Gastrocnemius medialis (tissue), 4 donors: Measurements from ENCODE around the gene MIGA2. TPM values are rescaled to one million over a fixed set of nuclear protein-coding genes. Genes with fewer than 3 reads are reported as not detected.
A peak's percentile ranks its signal among the peaks of the same experiment; 100 is the strongest.
"Not testable (repeated sequence)": the region's sequence is repeated elsewhere in the genome, so short reads cannot be mapped to it uniquely, and the experiment has no call there.

Experiments
- ATAC-seq, 2 donors: fragments of 150-250 bp; one replicate each; pipeline ENCODE4 v1.9.1; 2016
- DNase-seq, 2 donors: peaks; one replicate each; pipeline ENCODE4 v3.0.0-alpha.2; 2019
- H3K27ac ChIP-seq, 4 donors: fragments of 200-600 bp; sonication (generic); 1 replicate in 1 of 4; 2 replicates in 3 of 4; pipeline ENCODE4 v1.5.1; 2016 to 2018; ENCODE audit warnings: mild to moderate bottlenecking in 2 of 4, moderate library complexity in 1 of 4
- H3K27me3 ChIP-seq, 3 donors: fragments of 200-600 bp; sonication (generic) in 2 of 3; 1 replicate in 1 of 3; 2 replicates in 2 of 3; pipeline versions ENCODE4 v1.5.1 to v1.6.0; 2016 to 2019; ENCODE audit warnings: mild to moderate bottlenecking in 1 of 3, moderate library complexity in 1 of 3
- H3K36me3 ChIP-seq, 2 donors: fragments of 200-600 bp; sonication (generic) in 1 of 2; one replicate each; pipeline ENCODE4 v1.5.1; 2017 to 2018
- H3K4me1 ChIP-seq, 2 donors: fragments of 200-600 bp; sonication (generic) in 1 of 2; one replicate each; pipeline ENCODE4 v1.5.1; 2016 to 2017; ENCODE audit warnings: mild to moderate bottlenecking in 2 of 2
- H3K4me3 ChIP-seq, 4 donors: fragments of 200-600 bp; sonication (generic) in 3 of 4; 1 replicate in 1 of 4; 2 replicates in 3 of 4; pipeline ENCODE4 v1.5.1; 2016 to 2019; ENCODE audit warnings: mild to moderate bottlenecking in 2 of 4
- H3K9me3 ChIP-seq, 3 donors: fragments of 200-600 bp; sonication (generic) in 2 of 3; 1 replicate in 1 of 3; 2 replicates in 2 of 3; pipeline ENCODE4 v1.5.1; 2016 to 2019
- POLR2A ChIP-seq, 2 donors: fragments of 450-650 bp; IDR thresholded peaks; one replicate each; pipeline ENCODE4 v1.6.1; 2017; ENCODE audit warnings: antibody characterized with exemption in 2 of 2, mild to moderate bottlenecking in 2 of 2, moderate library complexity in 2 of 2
- in situ Hi-C, 4 donors: fragments of 200-750 bp; cut with MboI; loops; one replicate each; pipeline versions ENCODE4 v1.15.0 to v1.8.0; 2017; ENCODE audit warnings: low sequenced_read_pairs in 4 of 4
- intact Hi-C: fragments of 100-400 bp; cut with DNase I; formaldehyde crosslinking; loops from one replicate; pipeline ENCODE4 v1.15.1; 2023; ENCODE audit warnings: low total_unique reads
- total RNA-seq, 4 donors: library from RNA; depleted of rRNA; stranded (reverse); fragments of >200 nt; gene quantifications; one replicate each; pipeline versions ENCODE4 v1.1.0 to v1.2.3, GENCODE V29; 2016
- TF ChIP-seq, protein P1 (sequence below), 5 experiments: fragments of 450-650 bp in 3 of 5; fragments of 200-600 bp in 2 of 5; sonication (generic) in 2 of 5; IDR thresholded peaks in 4 of 5; conservative IDR thresholded peaks in 1 of 5; 1 replicate in 4 of 5; 2 replicates in 1 of 5; pipeline ENCODE4 v1.5.1; 2016 to 2019; ENCODE audit warnings: antibody characterized with exemption in 5 of 5, mild to moderate bottlenecking in 3 of 5, moderate library complexity in 3 of 5

The MIGA2 gene
- total RNA-seq, 4 donors from 2014 or later = 5.8 to 20.6 (median 18.1) TPM

DNA sequence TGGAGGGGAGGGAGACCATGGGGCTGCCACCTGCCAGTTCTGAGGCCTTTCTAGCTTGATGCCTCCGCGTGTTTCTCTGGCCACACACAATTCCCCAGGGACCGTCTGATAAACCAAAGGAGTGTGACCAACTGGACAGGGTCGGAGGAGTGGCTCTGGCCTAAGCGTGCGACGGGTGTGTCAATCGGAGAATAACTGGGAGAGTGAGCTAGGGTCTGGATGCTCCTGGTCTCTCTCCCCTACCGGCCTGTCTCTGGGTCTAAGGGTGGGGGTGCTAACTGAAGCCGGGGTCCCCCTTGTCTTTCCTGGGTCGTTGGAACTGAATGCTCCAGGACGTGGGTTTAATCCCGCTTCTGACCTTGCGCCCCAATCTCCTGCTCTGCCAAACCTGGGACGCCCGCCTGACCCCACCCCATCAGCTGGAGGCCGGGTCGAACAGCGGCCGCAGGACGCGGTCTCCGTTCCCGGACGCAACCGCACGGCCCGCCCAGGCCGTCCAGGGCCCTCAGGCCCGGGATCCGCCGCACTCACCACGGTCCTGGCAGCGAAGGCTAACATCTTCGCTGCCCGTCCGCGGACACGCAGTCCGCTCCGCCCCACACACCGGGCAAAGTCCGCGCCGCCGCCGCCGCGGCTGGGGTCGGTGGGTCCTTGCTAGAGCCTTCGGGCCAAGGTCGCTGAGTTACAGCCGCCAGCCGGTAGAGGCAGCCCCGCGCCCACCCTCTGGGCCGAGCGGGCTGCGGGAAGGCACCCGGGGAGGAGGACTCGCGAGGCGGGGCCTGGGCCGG, 73.7 kb downstream of the MIGA2 start:
- ATAC-seq (peak; percentile 12 to 21), DNase-seq (peak; percentile 42 to 63)
- Histone ChIP-seq H3K27me3 (no peaks in the 10 kb centered on the region), H3K4me1 (peaks cover 53 to 56% of the 10 kb centered on the region in 2 donors), H3K27ac (peak overlapping the region; percentile 92 to 99 (median 96)), H3K9me3 (no peaks in the 10 kb centered on the region), H3K36me3 (no peaks in the 10 kb centered on the region), H3K4me3 (peak overlapping the region; percentile 68 to 99 (median 84))
- in situ Hi-C loops = no loop called here
- TF ChIP-seq, protein P1, sequence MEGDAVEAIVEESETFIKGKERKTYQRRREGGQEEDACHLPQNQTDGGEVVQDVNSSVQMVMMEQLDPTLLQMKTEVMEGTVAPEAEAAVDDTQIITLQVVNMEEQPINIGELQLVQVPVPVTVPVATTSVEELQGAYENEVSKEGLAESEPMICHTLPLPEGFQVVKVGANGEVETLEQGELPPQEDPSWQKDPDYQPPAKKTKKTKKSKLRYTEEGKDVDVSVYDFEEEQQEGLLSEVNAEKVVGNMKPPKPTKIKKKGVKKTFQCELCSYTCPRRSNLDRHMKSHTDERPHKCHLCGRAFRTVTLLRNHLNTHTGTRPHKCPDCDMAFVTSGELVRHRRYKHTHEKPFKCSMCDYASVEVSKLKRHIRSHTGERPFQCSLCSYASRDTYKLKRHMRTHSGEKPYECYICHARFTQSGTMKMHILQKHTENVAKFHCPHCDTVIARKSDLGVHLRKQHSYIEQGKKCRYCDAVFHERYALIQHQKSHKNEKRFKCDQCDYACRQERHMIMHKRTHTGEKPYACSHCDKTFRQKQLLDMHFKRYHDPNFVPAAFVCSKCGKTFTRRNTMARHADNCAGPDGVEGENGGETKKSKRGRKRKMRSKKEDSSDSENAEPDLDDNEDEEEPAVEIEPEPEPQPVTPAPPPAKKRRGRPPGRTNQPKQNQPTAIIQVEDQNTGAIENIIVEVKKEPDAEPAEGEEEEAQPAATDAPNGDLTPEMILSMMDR (IDR thresholded peaks at IDR 0.05 in 4 of 5, conservative IDR thresholded peaks at IDR 0.05 in 1 of 5) = no peak
- TF ChIP-seq POLR2A (IDR thresholded peaks at IDR 0.05) = no peak
- intact Hi-C loops = loop anchor here (2.0 kb wide), 2 partner anchors 29 to 81 kb away; partner anchors contain the start of genes DOLPP1 and SH3GLB2

DNA sequence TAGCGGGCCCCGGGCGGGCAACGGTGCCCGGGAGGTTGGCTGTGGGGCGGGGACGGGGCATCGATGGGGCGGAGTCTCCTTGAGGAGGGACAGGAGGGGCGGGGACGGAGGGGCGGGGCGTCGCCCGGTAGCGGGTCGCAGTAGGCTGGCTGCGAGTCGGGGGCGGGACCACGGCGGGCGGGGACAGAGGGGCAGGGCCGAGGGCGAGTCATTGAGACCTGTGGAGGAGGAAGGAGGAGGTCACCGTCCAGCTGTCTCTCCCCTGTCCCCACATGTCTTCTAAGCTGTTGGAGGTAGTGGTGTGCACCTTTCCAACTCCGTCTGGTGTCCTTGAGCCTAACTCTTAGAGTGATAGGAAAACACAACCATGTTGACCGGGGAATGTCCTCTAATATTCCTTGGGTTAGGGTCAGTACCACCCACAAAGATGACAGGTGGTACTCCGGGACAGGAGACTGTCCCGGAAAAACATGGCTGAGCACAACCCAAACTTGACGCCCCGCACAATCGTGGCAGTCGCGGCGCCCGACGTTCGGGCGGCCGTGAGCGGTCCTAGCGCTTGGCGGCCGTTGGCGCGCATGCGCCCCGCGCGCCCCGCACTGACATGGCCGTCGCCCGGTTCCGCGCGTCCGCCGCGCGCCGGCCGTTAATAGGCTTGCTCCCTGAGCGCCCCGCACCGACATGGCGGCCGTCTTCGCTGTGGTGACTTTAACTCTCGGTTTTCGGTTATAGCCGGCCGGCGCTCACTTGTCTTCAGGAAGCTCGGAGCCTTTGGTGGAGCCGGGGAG, 74.5 kb downstream of the MIGA2 start, which contains the start of the genes CRAT and PTPA:
Gene CRAT (minus strand): TSS at position 54 of the 788 bp plus-strand sequence. CDS start 284 bp downstream, outside the sequence.
Gene PTPA (plus strand): TSS at position 676 of the 788 bp plus-strand sequence. CDS start 186 bp downstream, outside the sequence.
- intact Hi-C loops = loop anchor here (2.0 kb wide), 2 partner anchors 30 to 82 kb away; partner anchors contain the start of genes DOLPP1 and SH3GLB2
- peak within 1 kb of the TSS; percentile 68 to 99 (median 91) for H3K4me3 ChIP-seq
- H3K4me1 ChIP-seq = peaks cover 55 to 60% of the 10 kb centered on the region in 2 donors
- H3K27ac ChIP-seq = peak within 1 kb of the TSS; percentile 92 to 99 (median 96)
- H3K36me3 ChIP-seq = no peaks in the 10 kb centered on the region
- ATAC-seq (peak; percentile 78 to 84), DNase-seq (peak; percentile 98)
- no peaks in the 10 kb centered on the region for H3K27me3 ChIP-seq
- H3K9me3 ChIP-seq = no peaks in the 10 kb centered on the region
- TF ChIP-seq POLR2A (IDR thresholded peaks at IDR 0.05) = peak; percentile 97 to 99
- TF ChIP-seq, protein P1 (IDR thresholded peaks at IDR 0.05 in 4 of 5, conservative IDR thresholded peaks at IDR 0.05 in 1 of 5) = peak in 1 of 5 experiments; percentile 12
- in situ Hi-C loops = no loop called here

DNA sequence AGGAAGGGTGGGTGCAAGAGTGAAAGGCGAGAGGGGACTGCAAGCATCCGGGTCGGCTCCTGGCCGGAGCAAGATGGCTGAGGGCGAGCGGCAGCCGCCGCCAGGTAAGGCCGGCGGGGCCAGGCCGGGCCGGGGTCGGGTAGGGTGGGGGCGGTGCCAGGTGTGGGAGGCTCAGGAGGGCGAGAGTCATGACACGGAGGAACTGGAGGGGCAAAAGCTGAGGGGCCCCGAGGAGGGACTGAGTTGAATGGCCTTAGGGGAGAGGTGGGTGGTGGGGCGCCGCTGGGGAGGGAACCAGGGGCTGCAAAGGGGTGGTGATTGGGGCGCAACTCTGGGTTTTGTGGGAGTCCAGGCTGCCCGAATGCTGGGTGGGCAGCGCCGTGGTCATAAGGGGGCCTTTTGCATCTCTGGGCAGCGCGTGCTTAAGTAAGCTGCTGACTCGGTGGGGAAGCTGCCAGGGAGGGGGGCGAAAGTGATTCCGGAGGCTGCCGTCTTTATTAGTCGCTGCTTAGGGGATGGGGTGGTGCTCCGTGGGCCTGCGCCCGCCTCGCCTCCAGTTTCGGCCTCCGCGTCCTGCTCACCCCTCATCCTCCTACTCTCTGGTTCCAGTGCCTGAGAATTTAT, 75.2 kb downstream of the MIGA2 start:
- intact Hi-C loops = loop anchor here (2.0 kb wide), 2 partner anchors 31 to 83 kb away; partner anchors contain the start of genes DOLPP1 and SH3GLB2
- Histone ChIP-seq H3K9me3 (no peaks in the 10 kb centered on the region), H3K4me3 (peak overlapping the region; percentile 68 to 94 (median 78)), H3K4me1 (peaks cover 50 to 62% of the 10 kb centered on the region in 2 donors), H3K36me3 (no peaks in the 10 kb centered on the region), H3K27ac (peak overlapping the region; percentile 92 to 99 (median 96)), H3K27me3 (no peaks in the 10 kb centered on the region)
- DNase-seq (no peak), ATAC-seq (peak; percentile 14)
- in situ Hi-C loops = no loop called here
- TF ChIP-seq, protein P1 (IDR thresholded peaks at IDR 0.05 in 4 of 5, conservative IDR thresholded peaks at IDR 0.05 in 1 of 5) = no peak
- no peak for TF ChIP-seq POLR2A (IDR thresholded peaks at IDR 0.05)

DNA sequence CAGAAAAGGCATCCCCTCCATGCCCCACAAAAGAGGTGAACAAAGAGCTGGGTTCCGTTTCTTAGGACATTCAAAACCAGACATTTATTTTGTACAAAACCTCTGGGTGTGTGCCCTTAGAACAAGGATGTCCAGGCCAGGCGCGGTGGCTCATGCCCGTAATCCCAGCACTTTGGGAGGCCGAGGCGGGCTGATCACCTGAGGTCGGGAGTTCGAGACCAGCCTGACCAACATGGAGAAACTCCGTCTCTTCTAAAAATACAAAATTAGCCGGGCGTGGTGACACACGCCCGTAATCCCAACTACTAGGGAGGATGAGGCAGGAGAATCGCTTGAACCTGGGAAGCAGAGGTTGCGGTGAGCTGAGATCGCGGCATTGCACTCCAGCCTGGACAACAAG, 76.1 kb downstream of the MIGA2 start:
- Histone ChIP-seq H3K27ac (peak overlapping the region in 3 of 4 donors; percentile 92 to 99 (median 93)), H3K4me1 (peaks cover 44 to 58% of the 10 kb centered on the region in 2 donors), H3K4me3 (peak overlapping the region; percentile 68 to 94 (median 78))
- intact Hi-C loops, DNase-seq, H3K27me3 ChIP-seq, H3K36me3 ChIP-seq, H3K9me3 ChIP-seq, ATAC-seq, in situ Hi-C loops: not testable (repeated sequence)
